WTC11 (cell line): Measurements from ENCODE around the gene RAC2. TPM values are rescaled to one million over a fixed set of nuclear protein-coding genes. Genes with fewer than 3 reads are reported as not detected.

Experiments
- ATAC-seq: fragments of 200-7000 bp; cut with Tn5 transposase; 2 replicates; pipeline ENCODE4 v1.10.0; 2021; ENCODE audit warnings: mild to moderate bottlenecking, moderate library complexity
- CTCF ChIA-PET: fragments of 300-600 bp; sonication (Branson Sonifier 250); formaldehyde crosslinking; loops from one replicate; lab custom pipeline; 2021; ENCODE audit warnings: antibody characterized with exemption; lab: Charles Lee
- POLR2A ChIA-PET: fragments of 350-600 bp; sonication (Branson Sonifier 250); formaldehyde crosslinking; loops from one replicate; lab custom pipeline; 2021; ENCODE audit warnings: antibody characterized with exemption; lab: Charles Lee
- DNase-seq: peaks from one replicate; pipeline ENCODE4 v3.0.0; 2021; ENCODE audit warnings: low spot score
- H3K27ac Mint-ChIP-seq: 2 replicates; pipeline ENCODE4 v1.8.0; 2021; ENCODE audit warnings: mixed read lengths
- H3K27me3 Mint-ChIP-seq: 2 replicates; pipeline ENCODE4 v1.8.0; 2021; ENCODE audit warnings: low read depth, mild to moderate bottlenecking, moderate library complexity, mixed read lengths
- H3K36me3 Mint-ChIP-seq: 2 replicates; pipeline ENCODE4 v1.8.0; 2021; ENCODE audit warnings: mixed read lengths
- H3K4me1 Mint-ChIP-seq: 2 replicates; pipeline ENCODE4 v1.8.0; 2022; ENCODE audit warnings: mixed read lengths
- H3K4me3 Mint-ChIP-seq: 2 replicates; pipeline ENCODE4 v1.8.0; 2021; ENCODE audit warnings: mild to moderate bottlenecking, moderate library complexity, mixed read lengths
- H3K9me3 Mint-ChIP-seq: 2 replicates; pipeline ENCODE4 v1.8.0; 2021; ENCODE audit warnings: mixed read lengths
- ATF1 ChIP-seq: sonication (generic); formaldehyde crosslinking; IDR thresholded peaks from 2 replicates; pipeline ENCODE4 v1.8.1; 2023; ENCODE audit warnings: mild to moderate bottlenecking, moderate library complexity, missing genetic modification reagents
- ESRRA ChIP-seq: sonication (generic); formaldehyde crosslinking; IDR thresholded peaks from 2 replicates; pipeline ENCODE4 v1.8.1; 2022; ENCODE audit warnings: mild to moderate bottlenecking, missing genetic modification reagents, borderline replicate concordance
- FOXP1 ChIP-seq: sonication (generic); formaldehyde crosslinking; IDR thresholded peaks from 2 replicates; pipeline ENCODE4 v1.8.0; 2022; ENCODE audit warnings: missing genetic modification reagents, mild to moderate bottlenecking, moderate library complexity, borderline replicate concordance
- GRHL2 ChIP-seq: fragments of 250-450 bp; sonication (Bioruptor Pico); IDR thresholded peaks from 2 replicates; pipeline ENCODE4 v1.8.0; 2022; ENCODE audit warnings: mild to moderate bottlenecking, moderate library complexity; ENCODE audit not compliant: insufficient replicate concordance, severe bottlenecking
- KAT7 ChIP-seq: sonication (generic); formaldehyde crosslinking; IDR thresholded peaks from 2 replicates; pipeline ENCODE4 v1.8.1; 2023; ENCODE audit warnings: missing genetic modification reagents, mild to moderate bottlenecking, borderline replicate concordance
- NFE2L1 ChIP-seq: sonication (generic); formaldehyde crosslinking; IDR thresholded peaks from 2 replicates; pipeline ENCODE4 v1.8.1; 2023; ENCODE audit warnings: missing genetic modification reagents
- SOX15 ChIP-seq: fragments of 250-450 bp; sonication (Bioruptor Pico); IDR thresholded peaks from 2 replicates; pipeline ENCODE4 v1.9.0; 2021; ENCODE audit warnings: mild to moderate bottlenecking
- total RNA-seq: library from RNA; stranded (reverse); gene quantifications from 3 replicates; pipeline ENCODE4 v1.2.3, GENCODE V29; 2021
- TF ChIP-seq, protein P1 (sequence below): sonication (generic); formaldehyde crosslinking; IDR thresholded peaks from 2 replicates; pipeline ENCODE4 v1.8.1; 2022; ENCODE audit warnings: low read depth, missing genetic modification reagents, borderline replicate concordance
- TF ChIP-seq, protein P2 (sequence below): sonication (generic); formaldehyde crosslinking; IDR thresholded peaks from 2 replicates; pipeline ENCODE4 v1.8.1; 2022; ENCODE audit warnings: mild to moderate bottlenecking, missing genetic modification reagents, moderate library complexity, borderline replicate concordance
- TF ChIP-seq, protein P3 (sequence below): sonication (generic); formaldehyde crosslinking; IDR thresholded peaks from 2 replicates; pipeline ENCODE4 v1.8.1; 2023; ENCODE audit warnings: mild to moderate bottlenecking, missing genetic modification reagents, borderline replicate concordance
- TF ChIP-seq, protein P4 (sequence below): sonication (generic); formaldehyde crosslinking; IDR thresholded peaks from 2 replicates; pipeline ENCODE4 v1.8.1; 2023; ENCODE audit warnings: mild to moderate bottlenecking, missing genetic modification reagents, moderate library complexity
- TF ChIP-seq, protein P5 (sequence below): sonication (generic); formaldehyde crosslinking; IDR thresholded peaks from 2 replicates; pipeline ENCODE4 v1.8.0; 2022; ENCODE audit warnings: mild to moderate bottlenecking, missing genetic modification reagents
- TF ChIP-seq, protein P6 (sequence below): sonication (generic); formaldehyde crosslinking; IDR thresholded peaks from 2 replicates; pipeline ENCODE4 v1.8.1; 2023; ENCODE audit warnings: mild to moderate bottlenecking, moderate library complexity, missing genetic modification reagents
- TF ChIP-seq, protein P7 (sequence below): sonication (generic); formaldehyde crosslinking; IDR thresholded peaks from 2 replicates; pipeline ENCODE4 v1.8.0; 2023; ENCODE audit warnings: mild to moderate bottlenecking, missing genetic modification reagents

The RAC2 gene
- total RNA-seq, 1 experiment from 2014 or later: 3.6 TPM

DNA sequence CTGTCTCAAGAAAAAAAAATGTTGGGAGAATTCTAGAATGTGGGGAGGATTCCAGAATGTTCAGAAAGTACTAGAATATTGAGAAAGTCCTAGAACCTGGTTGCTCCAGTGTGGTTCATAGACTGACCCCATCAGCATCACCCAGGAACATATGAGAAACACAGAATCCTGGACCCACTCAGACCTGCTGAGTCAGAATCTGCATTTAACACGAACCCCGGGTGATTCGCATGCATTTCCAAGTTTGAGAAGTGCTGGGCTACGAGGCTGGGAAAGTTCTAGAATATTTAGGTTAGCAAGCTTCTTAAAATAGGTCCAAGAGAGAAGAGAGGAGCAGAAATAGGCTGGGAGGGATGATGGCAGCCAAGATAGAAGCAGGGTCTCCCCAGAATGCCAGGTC, 62.4 kb downstream of the RAC2 start (continued):
- no peak for TF ChIP-seq ATF1 (CRISPR knock-in tag)

DNA sequence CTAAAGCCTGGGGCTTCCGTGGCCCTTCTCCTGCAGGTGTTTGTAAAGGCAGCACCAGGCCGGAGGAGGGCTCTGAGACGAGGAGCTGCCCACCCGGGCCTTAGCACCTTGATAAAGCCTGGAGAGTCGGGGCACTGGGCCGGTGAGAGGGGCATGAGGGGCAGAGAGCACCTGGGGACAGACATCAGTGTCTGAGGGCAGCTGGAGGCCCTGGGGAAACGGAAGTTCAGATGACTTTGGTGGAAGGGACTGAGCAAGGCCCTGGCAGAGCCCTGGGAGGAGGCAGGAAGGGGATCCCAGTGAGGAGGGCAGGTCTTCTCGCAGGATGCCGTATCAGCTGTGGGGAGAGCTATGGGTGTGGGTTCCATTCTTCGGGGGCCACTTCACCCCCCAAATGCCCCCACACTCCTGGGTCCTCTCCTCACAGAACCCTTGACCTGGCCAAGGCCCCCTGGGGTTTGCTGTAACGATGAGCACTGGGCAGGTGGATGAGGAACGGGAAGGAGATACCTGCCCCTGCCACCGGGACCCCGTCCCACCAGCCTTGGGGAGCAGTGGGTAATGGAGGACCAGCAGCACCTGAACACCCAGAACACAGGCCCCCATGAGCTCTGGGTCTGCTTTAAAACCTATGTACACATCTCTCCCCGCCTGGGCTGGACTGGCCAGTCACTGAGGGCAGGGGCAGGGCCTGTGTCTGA, 63.4 kb downstream of the RAC2 start:
- ATAC-seq: no peak
- H3K36me3 Mint-ChIP-seq: no peaks in the 10 kb centered on the region
- peaks cover 19% of the 10 kb centered on the region for H3K4me1 Mint-ChIP-seq
- ChIA-PET POLR2A (no interaction called here), CTCF (interaction anchor here (0.6 to 0.7 kb wide), 2 partner anchors 14 to 19 kb away, joined by 3 to 5 read pairs; no protein-coding TSS in a partner anchor)
- DNase-seq: no peak
- H3K27me3 Mint-ChIP-seq: no peaks in the 10 kb centered on the region; the same call in 1 of the 2 replicates
- H3K4me3 Mint-ChIP-seq: no peak overlapping the region
- no peak overlapping the region for H3K27ac Mint-ChIP-seq
- TF ChIP-seq SOX15 (CRISPR knock-in tag): no peak
- TF ChIP-seq, protein P1, sequence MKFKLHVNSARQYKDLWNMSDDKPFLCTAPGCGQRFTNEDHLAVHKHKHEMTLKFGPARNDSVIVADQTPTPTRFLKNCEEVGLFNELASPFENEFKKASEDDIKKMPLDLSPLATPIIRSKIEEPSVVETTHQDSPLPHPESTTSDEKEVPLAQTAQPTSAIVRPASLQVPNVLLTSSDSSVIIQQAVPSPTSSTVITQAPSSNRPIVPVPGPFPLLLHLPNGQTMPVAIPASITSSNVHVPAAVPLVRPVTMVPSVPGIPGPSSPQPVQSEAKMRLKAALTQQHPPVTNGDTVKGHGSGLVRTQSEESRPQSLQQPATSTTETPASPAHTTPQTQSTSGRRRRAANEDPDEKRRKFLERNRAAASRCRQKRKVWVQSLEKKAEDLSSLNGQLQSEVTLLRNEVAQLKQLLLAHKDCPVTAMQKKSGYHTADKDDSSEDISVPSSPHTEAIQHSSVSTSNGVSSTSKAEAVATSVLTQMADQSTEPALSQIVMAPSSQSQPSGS (CRISPR knock-in tag): no peak
- H3K9me3 Mint-ChIP-seq: no peaks in the 10 kb centered on the region

DNA sequence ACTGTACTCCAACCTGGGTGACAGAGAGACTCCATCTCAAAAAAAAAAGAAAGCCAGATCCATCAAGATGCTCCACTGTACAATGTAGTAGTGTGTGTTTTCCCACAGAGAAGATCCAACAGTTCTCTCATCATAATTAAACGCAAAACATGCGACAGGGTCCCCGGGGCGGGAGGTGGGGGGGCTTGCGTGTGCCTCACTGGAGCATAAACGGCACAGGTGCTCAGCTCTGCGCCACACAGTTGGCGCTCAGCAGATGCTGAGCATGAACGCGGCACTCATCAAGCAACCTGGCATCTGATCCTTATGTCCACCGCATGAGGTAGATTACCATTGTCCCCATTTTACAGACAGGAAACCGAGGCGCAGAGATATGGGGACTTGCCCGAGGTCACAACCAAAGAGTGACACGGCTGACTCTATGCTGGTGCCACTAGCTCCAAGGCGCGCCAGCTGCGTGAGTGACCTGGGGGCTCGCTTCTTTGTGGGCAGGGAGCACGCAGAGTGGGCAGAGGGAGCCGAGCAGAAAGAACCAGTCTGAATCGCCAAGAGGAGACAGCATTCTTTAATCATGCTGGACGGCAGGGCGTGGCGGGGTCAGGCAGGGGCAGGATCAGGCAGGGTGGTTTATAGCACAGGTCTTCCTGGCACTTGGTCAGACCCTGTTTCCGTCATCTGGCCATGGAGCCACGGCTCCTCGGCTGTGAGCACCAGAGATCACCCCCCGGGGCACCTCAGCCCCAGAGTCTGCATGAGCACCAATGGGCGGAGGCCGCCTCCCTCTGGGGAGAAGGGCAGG, 64.2 kb downstream of the RAC2 start:
- Mint-ChIP-seq H3K36me3 (no peaks in the 10 kb centered on the region), H3K4me3 (no peak overlapping the region), H3K27ac (no peak overlapping the region), H3K27me3 (no peaks in the 10 kb centered on the region; the same call in 1 of the 2 replicates), H3K9me3 (no peaks in the 10 kb centered on the region), H3K4me1 (peaks cover 22% of the 10 kb centered on the region)
- CTCF ChIA-PET: no interaction called here
- ATAC-seq (no peak), DNase-seq (no peak)
- POLR2A ChIA-PET: no interaction called here
- TF ChIP-seq NFE2L1 (CRISPR knock-in tag) (no peak), FOXP1 (no peak), KAT7 (CRISPR knock-in tag) (no peak), GRHL2 (CRISPR knock-in tag) (no peak), ESRRA (no peak)
- TF ChIP-seq, protein P2, sequence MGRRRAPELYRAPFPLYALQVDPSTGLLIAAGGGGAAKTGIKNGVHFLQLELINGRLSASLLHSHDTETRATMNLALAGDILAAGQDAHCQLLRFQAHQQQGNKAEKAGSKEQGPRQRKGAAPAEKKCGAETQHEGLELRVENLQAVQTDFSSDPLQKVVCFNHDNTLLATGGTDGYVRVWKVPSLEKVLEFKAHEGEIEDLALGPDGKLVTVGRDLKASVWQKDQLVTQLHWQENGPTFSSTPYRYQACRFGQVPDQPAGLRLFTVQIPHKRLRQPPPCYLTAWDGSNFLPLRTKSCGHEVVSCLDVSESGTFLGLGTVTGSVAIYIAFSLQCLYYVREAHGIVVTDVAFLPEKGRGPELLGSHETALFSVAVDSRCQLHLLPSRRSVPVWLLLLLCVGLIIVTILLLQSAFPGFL: no peak
- TF ChIP-seq, protein P3, sequence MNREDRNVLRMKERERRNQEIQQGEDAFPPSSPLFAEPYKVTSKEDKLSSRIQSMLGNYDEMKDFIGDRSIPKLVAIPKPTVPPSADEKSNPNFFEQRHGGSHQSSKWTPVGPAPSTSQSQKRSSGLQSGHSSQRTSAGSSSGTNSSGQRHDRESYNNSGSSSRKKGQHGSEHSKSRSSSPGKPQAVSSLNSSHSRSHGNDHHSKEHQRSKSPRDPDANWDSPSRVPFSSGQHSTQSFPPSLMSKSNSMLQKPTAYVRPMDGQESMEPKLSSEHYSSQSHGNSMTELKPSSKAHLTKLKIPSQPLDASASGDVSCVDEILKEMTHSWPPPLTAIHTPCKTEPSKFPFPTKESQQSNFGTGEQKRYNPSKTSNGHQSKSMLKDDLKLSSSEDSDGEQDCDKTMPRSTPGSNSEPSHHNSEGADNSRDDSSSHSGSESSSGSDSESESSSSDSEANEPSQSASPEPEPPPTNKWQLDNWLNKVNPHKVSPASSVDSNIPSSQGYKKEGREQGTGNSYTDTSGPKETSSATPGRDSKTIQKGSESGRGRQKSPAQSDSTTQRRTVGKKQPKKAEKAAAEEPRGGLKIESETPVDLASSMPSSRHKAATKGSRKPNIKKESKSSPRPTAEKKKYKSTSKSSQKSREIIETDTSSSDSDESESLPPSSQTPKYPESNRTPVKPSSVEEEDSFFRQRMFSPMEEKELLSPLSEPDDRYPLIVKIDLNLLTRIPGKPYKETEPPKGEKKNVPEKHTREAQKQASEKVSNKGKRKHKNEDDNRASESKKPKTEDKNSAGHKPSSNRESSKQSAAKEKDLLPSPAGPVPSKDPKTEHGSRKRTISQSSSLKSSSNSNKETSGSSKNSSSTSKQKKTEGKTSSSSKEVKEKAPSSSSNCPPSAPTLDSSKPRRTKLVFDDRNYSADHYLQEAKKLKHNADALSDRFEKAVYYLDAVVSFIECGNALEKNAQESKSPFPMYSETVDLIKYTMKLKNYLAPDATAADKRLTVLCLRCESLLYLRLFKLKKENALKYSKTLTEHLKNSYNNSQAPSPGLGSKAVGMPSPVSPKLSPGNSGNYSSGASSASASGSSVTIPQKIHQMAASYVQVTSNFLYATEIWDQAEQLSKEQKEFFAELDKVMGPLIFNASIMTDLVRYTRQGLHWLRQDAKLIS (CRISPR knock-in tag): no peak
- TF ChIP-seq, protein P1 (CRISPR knock-in tag): no peak
- TF ChIP-seq, protein P4, sequence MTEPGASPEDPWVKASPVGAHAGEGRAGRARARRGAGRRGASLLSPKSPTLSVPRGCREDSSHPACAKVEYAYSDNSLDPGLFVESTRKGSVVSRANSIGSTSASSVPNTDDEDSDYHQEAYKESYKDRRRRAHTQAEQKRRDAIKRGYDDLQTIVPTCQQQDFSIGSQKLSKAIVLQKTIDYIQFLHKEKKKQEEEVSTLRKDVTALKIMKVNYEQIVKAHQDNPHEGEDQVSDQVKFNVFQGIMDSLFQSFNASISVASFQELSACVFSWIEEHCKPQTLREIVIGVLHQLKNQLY: no peak
- TF ChIP-seq, protein P5, sequence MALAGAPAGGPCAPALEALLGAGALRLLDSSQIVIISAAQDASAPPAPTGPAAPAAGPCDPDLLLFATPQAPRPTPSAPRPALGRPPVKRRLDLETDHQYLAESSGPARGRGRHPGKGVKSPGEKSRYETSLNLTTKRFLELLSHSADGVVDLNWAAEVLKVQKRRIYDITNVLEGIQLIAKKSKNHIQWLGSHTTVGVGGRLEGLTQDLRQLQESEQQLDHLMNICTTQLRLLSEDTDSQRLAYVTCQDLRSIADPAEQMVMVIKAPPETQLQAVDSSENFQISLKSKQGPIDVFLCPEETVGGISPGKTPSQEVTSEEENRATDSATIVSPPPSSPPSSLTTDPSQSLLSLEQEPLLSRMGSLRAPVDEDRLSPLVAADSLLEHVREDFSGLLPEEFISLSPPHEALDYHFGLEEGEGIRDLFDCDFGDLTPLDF (CRISPR knock-in tag): no peak
- TF ChIP-seq, protein P6, sequence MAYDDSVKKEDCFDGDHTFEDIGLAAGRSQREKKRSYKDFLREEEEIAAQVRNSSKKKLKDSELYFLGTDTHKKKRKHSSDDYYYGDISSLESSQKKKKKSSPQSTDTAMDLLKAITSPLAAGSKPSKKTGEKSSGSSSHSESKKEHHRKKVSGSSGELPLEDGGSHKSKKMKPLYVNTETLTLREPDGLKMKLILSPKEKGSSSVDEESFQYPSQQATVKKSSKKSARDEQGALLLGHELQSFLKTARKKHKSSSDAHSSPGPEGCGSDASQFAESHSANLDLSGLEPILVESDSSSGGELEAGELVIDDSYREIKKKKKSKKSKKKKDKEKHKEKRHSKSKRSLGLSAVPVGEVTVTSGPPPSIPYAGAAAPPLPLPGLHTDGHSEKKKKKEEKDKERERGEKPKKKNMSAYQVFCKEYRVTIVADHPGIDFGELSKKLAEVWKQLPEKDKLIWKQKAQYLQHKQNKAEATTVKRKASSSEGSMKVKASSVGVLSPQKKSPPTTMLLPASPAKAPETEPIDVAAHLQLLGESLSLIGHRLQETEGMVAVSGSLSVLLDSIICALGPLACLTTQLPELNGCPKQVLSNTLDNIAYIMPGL (CRISPR knock-in tag): no peak
- TF ChIP-seq, protein P7, sequence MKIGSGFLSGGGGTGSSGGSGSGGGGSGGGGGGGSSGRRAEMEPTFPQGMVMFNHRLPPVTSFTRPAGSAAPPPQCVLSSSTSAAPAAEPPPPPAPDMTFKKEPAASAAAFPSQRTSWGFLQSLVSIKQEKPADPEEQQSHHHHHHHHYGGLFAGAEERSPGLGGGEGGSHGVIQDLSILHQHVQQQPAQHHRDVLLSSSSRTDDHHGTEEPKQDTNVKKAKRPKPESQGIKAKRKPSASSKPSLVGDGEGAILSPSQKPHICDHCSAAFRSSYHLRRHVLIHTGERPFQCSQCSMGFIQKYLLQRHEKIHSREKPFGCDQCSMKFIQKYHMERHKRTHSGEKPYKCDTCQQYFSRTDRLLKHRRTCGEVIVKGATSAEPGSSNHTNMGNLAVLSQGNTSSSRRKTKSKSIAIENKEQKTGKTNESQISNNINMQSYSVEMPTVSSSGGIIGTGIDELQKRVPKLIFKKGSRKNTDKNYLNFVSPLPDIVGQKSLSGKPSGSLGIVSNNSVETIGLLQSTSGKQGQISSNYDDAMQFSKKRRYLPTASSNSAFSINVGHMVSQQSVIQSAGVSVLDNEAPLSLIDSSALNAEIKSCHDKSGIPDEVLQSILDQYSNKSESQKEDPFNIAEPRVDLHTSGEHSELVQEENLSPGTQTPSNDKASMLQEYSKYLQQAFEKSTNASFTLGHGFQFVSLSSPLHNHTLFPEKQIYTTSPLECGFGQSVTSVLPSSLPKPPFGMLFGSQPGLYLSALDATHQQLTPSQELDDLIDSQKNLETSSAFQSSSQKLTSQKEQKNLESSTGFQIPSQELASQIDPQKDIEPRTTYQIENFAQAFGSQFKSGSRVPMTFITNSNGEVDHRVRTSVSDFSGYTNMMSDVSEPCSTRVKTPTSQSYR (CRISPR knock-in tag): no peak
